GM11168 (cell line): ENCODE measurements around the gene MUC5AC.
"Not testable (repeated sequence)": the region's sequence is repeated elsewhere in the genome, so short reads cannot be mapped to it uniquely, and the experiment has no call there.

ENCODE experiments used
- in situ Hi-C: fragments of 300-500 bp; cut with MboI; formaldehyde crosslinking; loops from one replicate; pipeline ENCODE4 v1.12.0; 2022; ENCODE audit warnings: low sequenced_read_pairs; ENCODE audit not compliant: unreplicated experiment

The MUC5AC gene

DNA sequence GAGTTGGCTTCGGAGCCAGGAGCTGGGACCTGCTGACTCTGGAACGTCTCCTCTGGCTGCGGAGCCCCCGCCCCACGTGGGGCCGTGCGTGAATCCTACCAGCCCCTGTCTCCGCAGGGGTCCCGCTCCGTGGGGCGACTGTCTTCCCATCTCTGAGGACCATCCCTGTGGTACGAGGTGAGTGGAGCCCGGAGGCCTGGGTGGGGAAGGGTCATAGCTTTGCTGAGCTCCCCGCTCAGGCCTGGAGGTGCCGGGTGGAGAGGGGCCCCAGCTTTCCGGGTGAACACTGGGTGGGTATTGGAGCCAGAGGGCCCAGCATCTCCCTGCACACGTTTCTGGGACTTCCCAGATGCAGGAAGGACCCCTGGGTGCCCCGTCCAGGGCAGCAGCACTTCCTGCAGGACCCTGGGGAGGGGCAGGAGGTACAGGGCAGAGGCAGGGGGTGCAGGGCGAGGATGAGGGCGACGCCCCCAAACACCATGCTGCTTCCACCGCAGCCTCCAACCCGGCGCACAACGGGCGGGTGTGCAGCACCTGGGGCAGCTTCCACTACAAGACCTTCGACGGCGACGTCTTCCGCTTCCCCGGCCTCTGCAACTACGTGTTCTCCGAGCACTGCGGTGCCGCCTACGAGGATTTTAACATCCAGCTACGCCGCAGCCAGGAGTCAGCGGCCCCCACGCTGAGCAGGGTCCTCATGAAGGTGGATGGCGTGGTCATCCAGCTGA lies 3.8 kb downstream of the MUC5AC start:
- in situ Hi-C loops, result no loop called here

DNA sequence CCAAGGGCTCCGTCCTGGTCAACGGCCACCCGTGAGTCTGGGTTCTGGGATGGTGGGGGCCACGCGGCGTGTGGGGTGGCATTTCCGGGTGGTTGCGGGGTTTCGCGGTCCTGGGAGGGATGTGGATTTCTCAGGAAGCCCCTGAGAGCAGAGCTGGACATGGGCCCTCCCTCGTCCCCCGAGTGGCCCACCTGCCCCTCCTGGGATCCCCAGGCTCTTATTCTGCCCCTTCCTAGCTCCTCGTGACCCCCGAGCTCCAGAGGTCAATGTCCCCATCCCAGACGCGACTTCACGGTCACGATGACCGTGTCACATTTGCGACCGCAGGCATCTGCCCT lies 4.4 kb downstream of the MUC5AC start:
- in situ Hi-C loops, result no loop called here

DNA sequence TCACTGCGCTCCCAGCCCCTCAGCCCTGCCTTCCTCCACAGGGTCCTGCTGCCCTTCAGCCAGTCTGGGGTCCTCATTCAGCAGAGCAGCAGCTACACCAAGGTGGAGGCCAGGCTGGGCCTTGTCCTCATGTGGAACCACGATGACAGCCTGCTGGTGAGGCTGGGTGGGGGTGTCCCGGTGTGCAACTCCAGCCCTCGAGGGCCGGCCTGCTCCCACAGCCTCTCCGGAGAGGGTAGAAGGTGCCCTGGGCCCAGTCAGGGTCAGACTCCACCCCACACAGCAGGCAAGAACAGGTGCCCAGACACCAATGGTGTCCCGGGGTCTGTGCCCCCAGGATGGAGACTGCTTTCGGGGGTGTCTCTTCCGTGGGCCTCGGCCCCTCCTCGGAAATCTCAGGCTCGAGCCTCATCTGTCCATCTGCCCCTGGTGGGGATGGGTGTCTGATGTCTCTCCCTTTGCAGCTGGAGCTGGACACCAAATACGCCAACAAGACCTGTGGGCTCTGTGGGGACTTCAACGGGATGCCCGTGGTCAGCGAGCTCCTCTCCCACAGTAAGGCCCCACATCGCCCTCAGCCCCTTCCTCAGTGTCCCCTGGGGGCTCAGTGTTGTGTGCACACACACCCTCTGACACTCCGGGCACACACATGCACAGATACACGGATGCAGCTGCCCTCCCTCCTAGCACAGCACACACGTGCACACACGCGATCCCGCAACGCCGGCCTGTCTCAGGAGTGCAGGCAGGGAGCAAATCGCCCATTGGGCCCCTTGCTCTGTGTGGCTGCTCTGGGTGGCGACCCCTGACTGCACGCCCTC lies 4.9 kb downstream of the MUC5AC start:
- in situ Hi-C loops, result no loop called here

DNA sequence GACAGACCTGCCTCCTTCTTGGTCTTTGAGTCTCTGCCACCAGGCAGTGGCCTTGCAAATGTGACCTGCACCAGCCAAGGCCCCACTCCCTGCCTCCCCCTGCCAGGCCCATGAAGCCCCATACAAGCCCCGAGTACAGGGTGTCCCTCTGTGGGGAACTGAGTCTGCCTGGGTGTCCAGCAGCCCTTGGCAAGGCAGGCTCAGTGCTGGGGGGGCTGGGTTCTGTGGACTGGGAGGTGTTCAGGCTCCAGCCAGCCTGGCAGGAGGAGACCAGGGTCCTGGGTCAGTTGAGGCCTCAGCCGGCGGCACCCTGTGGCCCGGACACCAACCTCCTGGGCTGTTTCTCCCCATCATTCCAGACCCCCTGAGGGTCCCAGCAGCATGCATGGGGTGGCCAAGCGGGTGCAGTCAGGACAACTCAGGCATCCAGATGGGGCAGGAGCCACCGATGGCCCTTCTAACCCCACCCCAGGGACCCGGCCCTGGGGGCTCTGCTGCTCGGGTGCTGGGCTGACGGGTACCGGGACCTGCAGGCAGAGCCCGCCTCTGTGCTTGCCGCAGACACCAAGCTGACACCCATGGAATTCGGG lies 5.7 kb downstream of the MUC5AC start:
- in situ Hi-C loops, result no loop called here

DNA sequence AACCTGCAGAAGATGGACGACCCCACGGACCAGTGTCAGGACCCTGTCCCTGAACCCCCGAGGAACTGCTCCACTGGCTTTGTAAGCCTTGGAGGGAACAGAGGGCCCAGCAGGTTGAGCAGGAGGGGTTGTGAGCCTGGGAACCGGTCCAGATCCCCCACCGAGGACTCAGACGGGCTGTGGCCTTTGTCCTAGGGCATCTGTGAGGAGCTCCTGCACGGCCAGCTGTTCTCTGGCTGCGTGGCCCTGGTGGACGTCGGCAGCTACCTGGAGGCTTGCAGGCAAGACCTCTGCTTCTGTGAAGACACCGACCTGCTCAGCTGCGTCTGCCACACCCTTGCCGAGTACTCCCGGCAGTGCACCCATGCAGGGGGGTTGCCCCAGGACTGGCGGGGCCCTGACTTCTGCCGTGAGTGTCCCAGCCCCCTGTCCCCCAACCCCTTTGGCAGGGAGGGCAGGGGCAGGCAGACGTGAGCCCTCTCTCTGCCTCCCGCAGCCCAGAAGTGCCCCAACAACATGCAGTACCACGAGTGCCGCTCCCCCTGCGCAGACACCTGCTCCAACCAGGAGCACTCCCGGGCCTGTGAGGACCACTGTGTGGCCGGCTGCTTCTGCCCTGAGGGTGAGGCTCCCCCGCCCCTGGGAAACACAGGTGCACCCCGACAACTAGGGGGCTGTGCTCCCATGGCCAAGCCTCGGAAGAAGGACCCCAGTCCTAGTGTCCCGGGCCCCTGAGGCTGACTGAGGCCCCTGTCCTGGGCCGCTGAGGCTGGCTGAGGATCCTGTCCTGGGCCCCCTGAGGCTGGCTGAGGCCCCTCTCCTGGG lies 6.4 kb downstream of the MUC5AC start:
- in situ Hi-C loops, result no loop called here

DNA sequence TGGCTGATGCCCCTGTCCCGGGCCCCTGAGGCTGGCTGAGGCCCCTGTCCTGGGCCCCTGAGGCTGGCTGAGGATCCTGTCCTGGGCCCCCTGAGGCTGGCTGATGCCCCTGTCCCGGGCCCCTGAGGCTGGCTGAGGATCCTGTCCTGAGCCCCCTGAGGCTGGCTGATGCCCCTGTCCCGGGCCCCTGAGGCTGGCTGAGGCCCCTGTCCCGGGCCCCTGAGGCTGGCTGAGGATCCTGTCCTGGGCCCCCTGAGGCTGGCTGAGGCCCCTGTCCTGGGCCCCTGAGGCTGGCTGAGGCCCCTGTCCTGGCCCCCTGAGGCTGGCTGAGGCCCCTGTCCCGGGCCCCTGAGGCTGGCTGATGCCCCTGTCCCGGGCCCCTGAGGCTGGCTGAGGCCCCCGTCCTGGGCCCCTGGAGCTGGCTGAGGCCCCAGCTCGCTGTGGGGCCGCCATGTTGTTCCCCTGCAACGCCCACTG lies 7.1 kb downstream of the MUC5AC start:
- in situ Hi-C loops, result not testable (repeated sequence)

DNA sequence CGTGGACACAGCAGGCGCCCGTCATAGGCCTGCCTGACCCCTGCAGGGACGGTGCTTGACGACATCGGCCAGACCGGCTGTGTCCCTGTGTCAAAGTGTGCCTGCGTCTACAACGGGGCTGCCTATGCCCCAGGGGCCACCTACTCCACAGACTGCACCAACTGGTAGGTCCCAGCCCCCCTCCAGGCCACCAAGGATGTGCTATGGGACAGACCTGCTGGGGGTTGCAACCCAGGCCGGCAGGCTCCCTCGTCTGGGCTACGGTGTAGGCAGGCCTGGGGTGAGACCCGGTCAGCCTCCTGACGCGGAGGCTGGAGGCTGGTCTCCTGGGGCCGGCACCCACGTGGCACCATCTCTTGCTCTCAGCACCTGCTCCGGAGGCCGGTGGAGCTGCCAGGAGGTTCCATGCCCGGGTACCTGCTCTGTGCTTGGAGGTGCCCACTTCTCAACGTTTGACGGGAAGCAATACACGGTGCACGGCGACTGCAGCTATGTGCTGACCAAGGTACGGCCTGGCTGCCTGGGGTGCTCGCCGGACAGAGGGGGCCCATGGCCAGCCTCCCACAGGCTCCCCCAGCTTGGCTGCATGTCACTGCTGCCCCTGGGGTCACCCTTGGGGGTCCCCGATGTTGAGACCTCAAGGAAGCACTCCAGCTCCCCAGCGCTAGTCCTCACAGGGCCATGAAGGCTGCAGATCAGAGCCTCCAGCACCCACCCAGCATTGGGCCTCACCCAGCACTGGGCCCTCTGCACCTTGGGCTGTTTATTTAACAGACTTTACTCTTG lies 7.7 kb downstream of the MUC5AC start:
- in situ Hi-C loops, result no loop called here

DNA sequence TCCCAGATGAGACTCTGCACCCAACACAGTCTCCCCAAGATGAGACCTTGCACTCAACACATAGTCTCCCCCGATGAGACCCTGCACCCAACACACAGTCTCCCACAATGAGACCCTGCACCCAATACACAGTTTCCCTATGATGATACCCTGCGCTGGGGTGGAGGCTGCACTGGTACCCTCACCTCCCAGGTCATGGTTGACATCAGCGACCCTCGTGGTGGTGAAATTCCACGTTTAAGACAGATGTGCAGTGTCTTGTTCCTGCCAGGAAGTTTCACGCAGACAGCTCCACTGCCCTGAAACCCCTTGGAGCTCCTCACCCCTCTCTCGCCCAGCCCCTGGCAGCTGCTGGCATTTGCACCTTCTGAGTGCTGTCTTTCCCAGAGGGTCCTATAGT lies 9.5 kb downstream of the MUC5AC start:
- in situ Hi-C loops, result no loop called here

DNA sequence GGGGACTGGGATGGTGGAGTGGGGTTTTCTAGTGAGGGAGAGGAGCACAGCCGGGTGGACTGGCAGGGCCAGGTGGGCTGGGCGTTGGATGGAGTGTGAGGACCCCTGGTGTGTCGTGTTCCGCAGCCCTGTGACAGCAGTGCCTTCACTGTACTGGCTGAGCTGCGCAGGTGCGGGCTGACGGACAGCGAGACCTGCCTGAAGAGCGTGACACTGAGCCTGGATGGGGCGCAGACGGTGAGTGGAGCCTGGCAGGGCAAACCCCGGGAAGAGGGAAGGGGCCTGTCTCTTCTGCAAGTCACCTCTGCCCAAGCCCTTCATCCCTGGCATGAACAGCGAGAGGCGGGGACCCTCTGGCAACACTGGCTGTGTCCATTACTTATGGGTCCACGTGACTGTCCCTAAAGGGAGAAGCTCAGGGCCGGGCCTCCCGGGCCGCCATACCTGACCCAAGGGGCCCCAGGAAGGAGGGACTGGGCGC lies 10.0 kb downstream of the MUC5AC start:
- in situ Hi-C loops, result no loop called here

DNA sequence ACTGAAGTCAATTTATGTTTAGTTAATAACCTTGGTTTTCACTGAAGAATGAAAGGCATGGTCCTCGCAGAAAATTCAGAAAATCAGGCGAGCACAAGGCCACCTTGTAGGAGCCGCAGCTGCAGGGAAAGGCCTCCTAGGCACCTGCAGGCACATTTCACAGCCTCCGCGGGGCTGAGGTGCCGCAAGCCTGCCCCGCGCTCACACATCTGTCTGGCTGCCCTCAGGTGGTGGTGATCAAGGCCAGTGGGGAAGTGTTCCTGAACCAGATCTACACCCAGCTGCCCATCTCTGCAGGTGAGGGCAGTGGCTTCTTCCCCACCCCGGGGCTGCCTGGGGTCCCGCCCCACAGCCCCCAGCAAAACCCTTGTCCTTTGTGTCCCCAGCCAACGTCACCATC lies 10.5 kb downstream of the MUC5AC start:
- in situ Hi-C loops, result no loop called here

DNA sequence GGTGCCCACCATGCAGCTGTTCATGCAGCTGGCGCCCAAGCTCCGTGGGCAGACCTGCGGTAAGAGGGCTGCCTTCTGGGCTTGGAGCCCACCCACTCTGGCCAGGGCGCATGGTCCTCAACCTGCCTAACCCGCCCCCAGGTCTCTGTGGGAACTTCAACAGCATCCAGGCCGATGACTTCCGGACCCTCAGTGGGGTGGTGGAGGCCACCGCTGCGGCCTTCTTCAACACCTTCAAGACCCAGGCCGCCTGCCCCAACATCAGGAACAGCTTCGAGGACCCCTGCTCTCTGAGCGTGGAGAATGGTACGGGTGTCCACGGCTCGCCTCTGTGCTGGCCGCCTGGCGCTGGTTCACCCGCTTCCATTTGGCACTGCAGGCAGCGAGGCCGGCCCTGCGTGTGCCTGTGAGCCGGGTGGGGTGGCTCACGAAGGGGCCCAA lies 11.0 kb downstream of the MUC5AC start:
- in situ Hi-C loops, result no loop called here

DNA sequence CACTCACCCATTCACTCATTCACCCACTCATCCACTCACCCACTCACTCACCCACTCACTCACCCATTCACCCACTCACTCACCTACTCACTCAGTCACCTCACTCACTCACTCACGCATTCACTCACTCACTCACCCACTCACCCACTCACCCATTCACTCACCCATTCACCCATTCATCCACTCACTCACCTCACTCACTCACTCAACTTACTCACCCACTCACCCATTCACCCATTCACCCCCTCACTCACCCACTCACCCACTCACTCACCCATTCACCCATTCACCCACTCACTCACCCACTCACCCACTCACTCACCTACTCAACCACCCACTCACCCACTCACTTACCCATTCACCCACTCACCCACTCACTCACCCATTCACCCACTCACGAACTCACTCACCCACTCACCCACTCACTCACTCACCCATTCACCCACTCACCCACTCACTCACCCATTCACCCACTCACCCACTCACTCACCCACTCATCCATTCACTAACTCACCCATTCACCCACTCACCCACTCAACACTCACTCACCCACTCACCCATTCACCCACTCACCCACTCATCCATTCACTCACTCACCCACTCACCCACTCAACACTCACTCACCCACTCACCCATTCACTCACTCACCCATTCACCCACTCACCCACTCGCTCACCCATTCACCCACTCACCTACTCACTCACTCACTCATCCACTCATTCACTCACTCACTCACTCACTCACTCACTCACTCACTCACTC lies 13.7 kb downstream of the MUC5AC start:
- in situ Hi-C loops, result no loop called here

DNA sequence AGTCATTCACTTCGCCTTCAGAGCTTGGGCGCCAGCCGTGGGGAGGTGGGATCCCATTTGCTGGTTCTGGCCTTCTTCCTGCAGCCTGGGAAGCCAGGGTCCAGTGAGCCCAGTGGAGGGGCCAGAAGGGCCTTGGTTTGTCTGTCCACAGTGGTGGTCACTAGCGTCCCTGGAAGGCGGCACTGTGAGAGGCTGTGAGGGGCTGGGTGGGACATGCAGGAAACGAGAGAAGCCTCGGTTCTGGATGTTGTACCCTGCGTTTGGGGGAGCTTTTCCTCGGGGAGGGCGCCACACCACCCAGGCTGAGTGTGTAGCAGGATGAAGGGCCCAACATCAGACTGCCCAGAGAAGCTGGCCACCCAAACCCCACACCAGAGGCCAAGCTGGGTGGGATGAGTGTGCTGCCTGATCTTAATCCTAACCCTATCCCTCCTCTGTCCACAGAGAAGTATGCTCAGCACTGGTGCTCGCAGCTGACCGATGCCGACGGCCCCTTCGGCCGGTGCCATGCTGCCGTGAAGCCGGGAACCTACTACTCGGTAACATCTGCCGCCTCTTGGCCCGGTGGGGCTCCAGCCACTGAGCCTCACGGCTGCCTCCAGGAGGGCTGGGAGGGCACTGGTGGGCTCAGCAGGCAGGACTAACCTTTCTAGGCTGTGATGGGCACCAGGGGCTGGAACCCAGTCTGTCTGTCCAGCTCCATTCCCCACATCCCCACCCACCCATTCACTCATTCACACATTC lies 14.4 kb downstream of the MUC5AC start:
- in situ Hi-C loops, result no loop called here

DNA sequence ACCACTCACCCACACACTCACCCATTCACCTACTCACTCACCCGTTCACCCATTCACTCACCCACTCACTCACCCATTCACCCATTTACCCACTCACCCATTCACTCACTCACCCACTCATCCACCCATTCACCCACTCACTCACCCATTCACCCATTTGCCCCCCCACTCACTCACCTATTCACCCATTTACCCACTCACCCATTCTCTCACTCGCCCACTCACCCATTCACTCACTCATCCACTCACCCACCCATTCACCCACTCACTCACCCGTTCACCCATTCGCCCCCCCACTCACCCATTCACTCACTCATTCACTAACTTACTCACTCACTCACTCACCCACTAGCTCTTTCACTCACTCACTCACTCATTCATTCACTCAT lies 15.0 kb downstream of the MUC5AC start:
- in situ Hi-C loops, result no loop called here

DNA sequence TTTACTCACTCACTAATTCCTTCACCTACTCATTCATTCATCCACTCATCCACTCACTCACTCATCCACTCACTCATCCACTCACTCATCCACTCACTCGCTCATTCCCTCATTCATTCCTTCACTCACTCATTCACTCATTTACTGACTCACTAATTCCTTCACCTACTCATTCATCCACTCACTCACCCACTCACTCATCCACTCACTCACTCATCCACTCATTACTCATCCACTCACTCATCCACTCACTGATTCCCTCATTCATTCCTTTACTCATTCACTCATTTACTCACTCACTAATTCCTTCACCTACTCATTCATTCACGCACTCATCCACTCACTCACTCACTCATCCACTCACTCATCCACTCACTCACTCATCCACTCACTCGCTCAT lies 15.6 kb downstream of the MUC5AC start:
- in situ Hi-C loops, result not testable (repeated sequence)

DNA sequence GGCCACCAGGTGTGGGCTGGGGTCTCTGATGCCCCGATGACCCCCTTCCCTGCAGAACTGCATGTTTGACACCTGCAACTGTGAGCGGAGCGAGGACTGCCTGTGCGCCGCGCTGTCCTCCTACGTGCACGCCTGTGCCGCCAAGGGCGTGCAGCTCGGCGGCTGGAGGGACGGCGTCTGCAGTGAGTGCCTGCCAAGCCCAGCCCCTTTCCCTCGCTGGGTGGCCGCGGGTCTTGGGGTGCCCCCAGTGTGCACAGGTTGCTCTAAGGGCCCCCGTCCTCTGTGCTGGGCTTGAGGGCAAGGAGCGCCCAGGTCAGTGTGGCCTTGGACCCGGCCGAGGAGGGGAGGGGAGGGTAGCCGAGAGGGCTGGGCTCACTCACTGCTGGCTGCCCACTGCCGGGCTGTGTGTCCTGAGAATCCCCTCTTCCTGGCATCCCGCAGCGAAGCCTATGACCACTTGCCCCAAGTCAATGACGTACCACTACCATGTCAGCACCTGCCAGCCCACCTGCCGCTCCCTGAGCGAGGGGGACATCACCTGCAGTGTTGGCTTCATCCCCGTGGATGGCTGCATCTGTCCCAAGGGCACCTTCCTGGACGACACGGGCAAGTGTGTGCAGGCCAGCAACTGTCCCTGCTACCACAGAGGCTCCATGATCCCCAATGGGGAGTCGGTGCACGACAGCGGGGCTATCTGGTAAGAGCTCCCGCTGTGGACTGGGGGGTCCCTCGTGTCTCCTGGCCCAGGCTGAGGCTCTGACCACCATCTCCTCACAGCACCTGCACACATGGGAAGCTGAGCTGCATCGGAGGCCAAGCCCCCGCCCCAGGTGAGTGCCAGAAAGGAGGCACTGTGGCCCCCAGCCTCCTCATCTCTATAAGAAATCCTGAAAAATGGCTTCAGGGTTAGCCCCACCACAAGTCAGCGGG lies 17.0 kb downstream of the MUC5AC start:
- in situ Hi-C loops, result no loop called here
